ENCODE measurements around the gene GRID2IP. TPM values are rescaled to one million over a fixed set of nuclear protein-coding genes. Genes with fewer than 3 reads are reported as not detected.

GRID2IP gene
- total and polyA plus RNA-seq, 2 donors (not counting 1 experiment from before 2014, with no cell fraction given): 0.72 to 1.7 TPM

- H3K27me3 Mint-ChIP-seq: no peaks in the 10 kb centered on the region
- no peak for DNase-seq
- no peaks in the 10 kb centered on the region for H3K27me3 ChIP-seq (replicated peaks in 1 of 4; ENCODE audit: control extremely low read depth in 1 of 4, control insufficient read depth in 3 of 4, insufficient read depth in 4 of 4, low read length in 3 of 4)
- 86% methylated on average over 6 of the region's 7 CpGs for WGBS (ENCODE audit: insufficient coverage)
- POLR2A ChIA-PET: no interaction called here
- H3K4me1 Mint-ChIP-seq: peaks cover 6% of the 10 kb centered on the region
- H3K79me2 ChIP-seq (ENCODE audit: control insufficient read depth, insufficient read depth, low read length): no peaks in the 10 kb centered on the region
- no peak overlapping the region for H3K27ac ChIP-seq (ENCODE audit: low read length in 2 of 2)
- no peak overlapping the region for H3K4me3 Mint-ChIP-seq
- no peaks in the 10 kb centered on the region for H3K36me3 ChIP-seq (replicated peaks in 1 of 2; ENCODE audit: control extremely low read depth in 1 of 2, control insufficient read depth in 1 of 2, extremely low read depth in 1 of 2, insufficient read depth in 2 of 2, low read length in 1 of 2)
- TF ChIP-seq CTCF (IDR thresholded peaks at IDR 0.05) (no peak), EZH2 (IDR thresholded peaks at IDR 0.05; ENCODE audit: borderline replicate concordance, insufficient read depth, low read depth, low read length, poor library complexity, severe bottlenecking) (no peak)
- no peak for ATAC-seq (ENCODE audit: low read depth)
- H2AFZ ChIP-seq (ENCODE audit: insufficient read depth, low read depth, low read length, poor library complexity, severe bottlenecking): no peak overlapping the region
- intact Hi-C loops (cut with micrococcal nuclease): no loop called here
- H3K27ac Mint-ChIP-seq: no peak overlapping the region
- no peak overlapping the region for H3K9ac ChIP-seq (ENCODE audit: low read length)
- H3K9me3 ChIP-seq (ENCODE audit: control extremely low read depth in 1 of 3, control insufficient read depth in 2 of 3, insufficient read depth in 1 of 3, low read length in 2 of 3): no peaks in the 10 kb centered on the region
- H3K4me2 ChIP-seq (replicated peaks; ENCODE audit: low read depth, low read length, poor library complexity, severe bottlenecking): no peak overlapping the region
- CTCF ChIA-PET: interaction anchor here (0.7 kb wide), 1 partner anchor 100 kb away, joined by 3 read pairs; no protein-coding TSS in a partner anchor
- H3K4me3 ChIP-seq (ENCODE audit: control extremely low read depth in 1 of 5, extremely low read depth in 1 of 5, insufficient read depth in 1 of 5, low read depth in 2 of 5, low read length in 4 of 5): no peak overlapping the region
- no peaks in the 10 kb centered on the region for H4K20me1 ChIP-seq (ENCODE audit: control insufficient read depth, insufficient read depth, low read length, poor library complexity, severe bottlenecking)
- H3K4me1 ChIP-seq (ENCODE audit: control insufficient read depth in 2 of 2, insufficient read depth in 2 of 2, low read length in 2 of 2): peaks cover 3 to 11% of the 10 kb centered on the region in 2 donors
- no peaks in the 10 kb centered on the region for H3K9me3 Mint-ChIP-seq (ENCODE audit: insufficient read depth)
Measured at GRCh38 chr7:6553448-6554044, 2.3 kb upstream of the GRID2IP start.

GRCh38 chr7:6547400-6547799 is 3.9 kb downstream of the GRID2IP start:
- Histone ChIP-seq H4K20me1 (ENCODE audit: control insufficient read depth, insufficient read depth, low read length, poor library complexity, severe bottlenecking) (no peaks in the 10 kb centered on the region), H3K4me2 (replicated peaks; ENCODE audit: low read depth, low read length, poor library complexity, severe bottlenecking) (no peak overlapping the region), H3K9ac (ENCODE audit: low read length) (no peak overlapping the region), H3K9me3 (ENCODE audit: control extremely low read depth in 1 of 3, control insufficient read depth in 2 of 3, insufficient read depth in 1 of 3, low read length in 2 of 3) (no peaks in the 10 kb centered on the region), H3K4me3 (ENCODE audit: control extremely low read depth in 1 of 5, extremely low read depth in 1 of 5, insufficient read depth in 1 of 5, low read depth in 2 of 5, low read length in 4 of 5) (no peak overlapping the region), H3K27ac (ENCODE audit: low read length in 2 of 2) (no peak overlapping the region), H2AFZ (ENCODE audit: insufficient read depth, low read depth, low read length, poor library complexity, severe bottlenecking) (no peak overlapping the region), H3K27me3 (replicated peaks in 1 of 4; ENCODE audit: control extremely low read depth in 1 of 4, control insufficient read depth in 3 of 4, insufficient read depth in 4 of 4, low read length in 3 of 4) (no peaks in the 10 kb centered on the region), H3K4me1 (ENCODE audit: control insufficient read depth in 2 of 2, insufficient read depth in 2 of 2, low read length in 2 of 2) (peaks cover 5 to 14% of the 10 kb centered on the region in 2 donors), H3K79me2 (ENCODE audit: control insufficient read depth, insufficient read depth, low read length) (no peaks in the 10 kb centered on the region), H3K36me3 (replicated peaks in 1 of 2; ENCODE audit: control extremely low read depth in 1 of 2, control insufficient read depth in 1 of 2, extremely low read depth in 1 of 2, insufficient read depth in 2 of 2, low read length in 1 of 2) (no peaks in the 10 kb centered on the region)
- ChIA-PET POLR2A (no interaction called here), CTCF (interaction anchor here (1.1 kb wide), 1 partner anchor 31 kb away, joined by 4 read pairs; no protein-coding TSS in a partner anchor)
- ATAC-seq (ENCODE audit: low read depth) (no peak), DNase-seq (no peak)
- no peak overlapping the region for H3K27ac Mint-ChIP-seq
- no peaks in the 10 kb centered on the region for H3K9me3 Mint-ChIP-seq (ENCODE audit: insufficient read depth)
- TF ChIP-seq CTCF (IDR thresholded peaks at IDR 0.05) (no peak), EZH2 (IDR thresholded peaks at IDR 0.05; ENCODE audit: borderline replicate concordance, insufficient read depth, low read depth, low read length, poor library complexity, severe bottlenecking) (no peak)
- peaks cover 12% of the 10 kb centered on the region for H3K4me1 Mint-ChIP-seq
- WGBS (ENCODE audit: insufficient coverage): 89% methylated on average over 1 of the region's 1 CpG
- no peaks in the 10 kb centered on the region for H3K27me3 Mint-ChIP-seq
- intact Hi-C loops (cut with micrococcal nuclease): no loop called here
- no peak overlapping the region for H3K4me3 Mint-ChIP-seq

Measured in B cell (primary cell).